Peyer's patch (tissue), 4 donors: ENCODE results near the gene KCNJ8. TPM values are rescaled to one million over a fixed set of nuclear protein-coding genes. Genes with fewer than 3 reads are reported as not detected.
"Not testable (repeated sequence)": the region's sequence is repeated elsewhere in the genome, so short reads cannot be mapped to it uniquely, and the experiment has no call there.

ENCODE experiments used
- DNase-seq, 3 donors: peaks; one replicate each; pipeline ENCODE4 v3.0.0-alpha.2; 2017 to 2019
- H3K27ac ChIP-seq, 4 donors: fragments of 200-600 bp; sonication (generic); one replicate each; pipeline ENCODE4 v1.5.1; 2016 to 2019
- H3K27me3 ChIP-seq, 2 donors: fragments of 200-600 bp; sonication (generic); one replicate each; pipeline ENCODE4 v1.5.1; 2019
- H3K36me3 ChIP-seq, 3 donors: fragments of 200-600 bp; sonication (generic); one replicate each; pipeline ENCODE4 v1.5.1; 2016 to 2019
- H3K4me1 ChIP-seq, 4 donors: fragments of 200-600 bp; sonication (generic); one replicate each; pipeline ENCODE4 v1.5.1; 2016 to 2019
- H3K4me3 ChIP-seq, 4 donors: fragments of 200-600 bp; sonication (generic); 1 replicate in 3 of 4; 2 replicates in 1 of 4; pipeline ENCODE4 v1.5.1; 2016 to 2019; ENCODE audit warnings: mild to moderate bottlenecking in 1 of 4
- H3K9me3 ChIP-seq, 4 donors: fragments of 200-600 bp; sonication (generic); one replicate each; pipeline ENCODE4 v1.5.1; 2016 to 2019; ENCODE audit warnings: mild to moderate bottlenecking in 1 of 4
- POLR2A ChIP-seq, 2 donors: fragments of 450-650 bp; IDR thresholded peaks; one replicate each; pipeline ENCODE4 v1.5.1; 2017; ENCODE audit warnings: antibody characterized with exemption in 2 of 2, mild to moderate bottlenecking in 2 of 2, moderate library complexity in 2 of 2
- total RNA-seq, 4 donors: library from RNA; depleted of rRNA; stranded (reverse); fragments of >200 nt; gene quantifications; one replicate each; pipeline ENCODE4 v1.1.0, GENCODE V29; 2016
- TF ChIP-seq, protein P1 (sequence below), 6 experiments: fragments of 450-650 bp in 4 of 6; fragments of 200-600 bp in 2 of 6; sonication (generic) in 1 of 6; IDR thresholded peaks; one replicate each; pipeline ENCODE4 v1.5.1; 2017 to 2019; ENCODE audit warnings: antibody characterized with exemption in 6 of 6, mild to moderate bottlenecking in 3 of 6, moderate library complexity in 1 of 6

KCNJ8 gene
- total RNA-seq, 4 donors from 2014 or later: 1.1 to 6.6 (median 3.1) TPM

DNA sequence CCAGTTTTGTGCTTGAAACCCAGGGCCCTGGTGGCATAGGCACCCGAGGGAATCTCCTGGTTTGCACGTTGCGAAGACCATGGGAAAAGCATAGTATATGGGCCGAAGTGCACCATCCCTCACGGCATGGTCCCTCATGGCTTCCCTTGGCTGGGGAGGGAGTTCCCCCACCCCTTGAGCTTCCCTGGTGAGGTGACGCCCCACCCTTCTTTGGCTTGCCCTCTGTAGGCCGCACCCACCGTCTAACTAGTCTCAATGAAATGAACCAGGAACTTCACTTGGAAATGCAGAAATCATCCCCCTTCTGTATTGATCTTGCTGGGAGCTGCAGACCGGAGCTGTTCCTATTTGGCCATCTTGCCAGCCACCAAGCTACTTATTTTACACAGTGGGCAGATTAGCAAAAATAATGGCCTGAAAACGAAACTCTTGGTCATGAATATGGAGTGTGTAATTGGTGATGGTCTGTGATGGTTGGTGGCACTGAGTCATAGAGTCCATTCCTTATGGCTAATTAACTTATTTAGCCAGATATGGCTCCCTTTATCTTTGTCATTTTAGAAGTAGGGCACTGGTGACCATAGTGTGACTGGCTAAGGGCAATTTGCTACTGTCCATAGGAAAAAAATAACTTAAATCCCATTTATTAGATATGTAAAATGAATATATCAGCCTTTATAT is 21.3 kb upstream of the KCNJ8 start:
- Histone ChIP-seq H3K4me3 (no peak overlapping the region), H3K36me3 (no peaks in the 10 kb centered on the region), H3K27ac (no peak overlapping the region), H3K4me1 (peaks cover 0 to 1% (median 0%) of the 10 kb centered on the region in 4 donors), H3K27me3 (no peaks in the 10 kb centered on the region), H3K9me3 (no peaks in the 10 kb centered on the region)
- DNase-seq: no peak
- TF ChIP-seq, protein P1, sequence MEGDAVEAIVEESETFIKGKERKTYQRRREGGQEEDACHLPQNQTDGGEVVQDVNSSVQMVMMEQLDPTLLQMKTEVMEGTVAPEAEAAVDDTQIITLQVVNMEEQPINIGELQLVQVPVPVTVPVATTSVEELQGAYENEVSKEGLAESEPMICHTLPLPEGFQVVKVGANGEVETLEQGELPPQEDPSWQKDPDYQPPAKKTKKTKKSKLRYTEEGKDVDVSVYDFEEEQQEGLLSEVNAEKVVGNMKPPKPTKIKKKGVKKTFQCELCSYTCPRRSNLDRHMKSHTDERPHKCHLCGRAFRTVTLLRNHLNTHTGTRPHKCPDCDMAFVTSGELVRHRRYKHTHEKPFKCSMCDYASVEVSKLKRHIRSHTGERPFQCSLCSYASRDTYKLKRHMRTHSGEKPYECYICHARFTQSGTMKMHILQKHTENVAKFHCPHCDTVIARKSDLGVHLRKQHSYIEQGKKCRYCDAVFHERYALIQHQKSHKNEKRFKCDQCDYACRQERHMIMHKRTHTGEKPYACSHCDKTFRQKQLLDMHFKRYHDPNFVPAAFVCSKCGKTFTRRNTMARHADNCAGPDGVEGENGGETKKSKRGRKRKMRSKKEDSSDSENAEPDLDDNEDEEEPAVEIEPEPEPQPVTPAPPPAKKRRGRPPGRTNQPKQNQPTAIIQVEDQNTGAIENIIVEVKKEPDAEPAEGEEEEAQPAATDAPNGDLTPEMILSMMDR (IDR thresholded peaks at IDR 0.05): no peak
- no peak for TF ChIP-seq POLR2A (IDR thresholded peaks at IDR 0.05)

GRCh38 chr12:21794807-21795595 is 20.5 kb upstream of the KCNJ8 start:
- not testable (repeated sequence) for H3K27me3 ChIP-seq, H3K9me3 ChIP-seq, H3K36me3 ChIP-seq, H3K4me3 ChIP-seq, H3K4me1 ChIP-seq, H3K27ac ChIP-seq, DNase-seq

- DNase-seq: not testable (repeated sequence)
Observed at GRCh38 chr12:21789687-21790086, 15.2 kb upstream of the KCNJ8 start.

GRCh38 chr12:21788089-21788983 is 13.8 kb upstream of the KCNJ8 start:
- Histone ChIP-seq H3K27me3 (no peaks in the 10 kb centered on the region), H3K4me3 (no peak overlapping the region), H3K27ac (no peak overlapping the region), H3K36me3 (no peaks in the 10 kb centered on the region), H3K4me1 (no peaks in the 10 kb centered on the region), H3K9me3 (no peaks in the 10 kb centered on the region)
- DNase-seq: no peak
- TF ChIP-seq, protein P1 (IDR thresholded peaks at IDR 0.05): no peak
- TF ChIP-seq POLR2A (IDR thresholded peaks at IDR 0.05): no peak

More at GRCh38 chr12:21789687-21790086, 15.2 kb upstream of the KCNJ8 start:
- not testable (repeated sequence) for H3K9me3 ChIP-seq, H3K4me3 ChIP-seq, H3K4me1 ChIP-seq, H3K27ac ChIP-seq, H3K27me3 ChIP-seq, H3K36me3 ChIP-seq

DNA sequence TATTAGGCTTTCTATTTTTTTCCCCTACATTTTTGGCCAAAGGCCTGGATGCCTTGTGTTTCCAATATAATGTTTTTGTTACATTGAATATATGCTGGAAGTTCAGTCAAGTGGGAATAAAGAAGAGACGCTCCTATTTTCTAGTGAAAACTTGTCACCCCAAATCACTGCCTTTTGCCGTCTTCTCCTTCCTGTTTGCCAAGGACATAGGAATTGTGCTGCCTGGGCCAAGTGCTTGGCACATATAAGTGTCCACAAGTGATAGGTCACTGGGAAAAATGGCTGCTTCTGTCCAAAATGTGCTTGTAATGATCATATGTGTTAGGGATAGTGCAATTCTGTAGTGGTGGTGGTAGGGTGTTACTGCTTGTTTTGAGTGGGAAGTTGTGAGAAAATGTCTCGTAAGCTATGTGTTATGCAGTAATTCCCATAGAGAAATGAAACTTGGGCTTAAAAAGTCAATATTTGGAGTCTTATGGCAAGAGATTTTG is 11.6 kb upstream of the KCNJ8 start:
- no peak overlapping the region for H3K27ac ChIP-seq
- no peak overlapping the region for H3K4me3 ChIP-seq
- no peaks in the 10 kb centered on the region for H3K4me1 ChIP-seq
- H3K9me3 ChIP-seq: no peaks in the 10 kb centered on the region
- no peak for DNase-seq
- TF ChIP-seq, protein P1 (IDR thresholded peaks at IDR 0.05): no peak
- no peak for TF ChIP-seq POLR2A (IDR thresholded peaks at IDR 0.05)
- no peaks in the 10 kb centered on the region for H3K36me3 ChIP-seq
- H3K27me3 ChIP-seq: no peaks in the 10 kb centered on the region

DNA sequence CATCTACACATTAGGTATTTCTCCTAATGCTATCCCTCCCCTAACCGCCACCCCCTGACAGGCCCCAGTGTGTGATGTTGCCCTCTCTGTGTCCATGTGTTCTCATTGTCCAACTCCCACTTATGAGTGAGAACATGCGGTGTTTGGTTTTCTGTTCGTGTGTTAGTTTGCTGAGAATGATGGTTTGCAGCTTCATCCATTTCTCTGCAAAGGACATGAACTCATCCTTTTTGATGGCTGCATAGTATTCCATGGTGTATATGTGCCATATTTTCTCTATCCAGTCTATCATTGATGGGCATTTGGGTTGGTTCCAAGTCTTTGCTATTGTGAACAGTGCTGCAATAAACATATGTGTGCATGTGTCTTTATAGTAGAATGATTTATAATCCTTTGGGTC is 8.2 kb upstream of the KCNJ8 start:
- H3K27me3 ChIP-seq, H3K4me3 ChIP-seq, H3K4me1 ChIP-seq, DNase-seq, H3K36me3 ChIP-seq, H3K27ac ChIP-seq, H3K9me3 ChIP-seq: not testable (repeated sequence)
